ENCODE results near the gene KAT2B. TPM values are rescaled to one million over a fixed set of nuclear protein-coding genes. Genes with fewer than 3 reads are reported as not detected.

Gene KAT2B
- polyA plus RNA-seq, 1 of the 3 experiments (the other 2 are of a cell fraction) = 2.1 TPM

DNA sequence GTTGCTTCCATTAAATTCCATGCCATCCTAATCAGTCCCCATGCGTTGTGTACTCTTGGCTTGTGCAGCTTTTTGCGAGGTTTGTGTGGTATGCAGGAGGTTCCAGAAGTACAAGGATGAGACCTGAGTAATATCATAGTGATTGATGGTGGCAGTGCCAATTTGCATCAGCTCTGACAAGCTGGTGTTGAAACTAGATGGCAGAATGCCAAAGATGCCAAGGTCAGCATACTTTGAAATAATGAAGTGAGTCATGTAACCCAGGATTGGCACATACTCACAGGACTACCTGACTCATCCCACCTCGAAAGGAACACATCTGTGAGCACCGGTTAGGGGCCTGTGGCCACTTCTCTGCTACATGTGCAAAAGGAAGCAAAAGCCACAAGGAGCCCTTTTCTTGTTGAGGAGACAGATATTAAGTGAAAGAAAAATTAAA lies 14.3 kb downstream of the KAT2B start (continued):
- peak; percentile 94 for TF ChIP-seq RXRA (IDR thresholded peaks at IDR 0.05; ENCODE audit: borderline replicate concordance, low read depth)
- peak; percentile 94; the same call in 1 of the 2 replicates for TF ChIP-seq SIN3A (IDR thresholded peaks at IDR 0.05; ENCODE audit: borderline replicate concordance, low read depth, low read length)
- TF ChIP-seq MAX (IDR thresholded peaks at IDR 0.05; ENCODE audit: low read depth) = peak; percentile 58; the same call in 1 of the 2 replicates
- TF ChIP-seq, protein P1, sequence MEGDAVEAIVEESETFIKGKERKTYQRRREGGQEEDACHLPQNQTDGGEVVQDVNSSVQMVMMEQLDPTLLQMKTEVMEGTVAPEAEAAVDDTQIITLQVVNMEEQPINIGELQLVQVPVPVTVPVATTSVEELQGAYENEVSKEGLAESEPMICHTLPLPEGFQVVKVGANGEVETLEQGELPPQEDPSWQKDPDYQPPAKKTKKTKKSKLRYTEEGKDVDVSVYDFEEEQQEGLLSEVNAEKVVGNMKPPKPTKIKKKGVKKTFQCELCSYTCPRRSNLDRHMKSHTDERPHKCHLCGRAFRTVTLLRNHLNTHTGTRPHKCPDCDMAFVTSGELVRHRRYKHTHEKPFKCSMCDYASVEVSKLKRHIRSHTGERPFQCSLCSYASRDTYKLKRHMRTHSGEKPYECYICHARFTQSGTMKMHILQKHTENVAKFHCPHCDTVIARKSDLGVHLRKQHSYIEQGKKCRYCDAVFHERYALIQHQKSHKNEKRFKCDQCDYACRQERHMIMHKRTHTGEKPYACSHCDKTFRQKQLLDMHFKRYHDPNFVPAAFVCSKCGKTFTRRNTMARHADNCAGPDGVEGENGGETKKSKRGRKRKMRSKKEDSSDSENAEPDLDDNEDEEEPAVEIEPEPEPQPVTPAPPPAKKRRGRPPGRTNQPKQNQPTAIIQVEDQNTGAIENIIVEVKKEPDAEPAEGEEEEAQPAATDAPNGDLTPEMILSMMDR (IDR thresholded peaks at IDR 0.05) = no peak
- TF ChIP-seq, protein P2, sequence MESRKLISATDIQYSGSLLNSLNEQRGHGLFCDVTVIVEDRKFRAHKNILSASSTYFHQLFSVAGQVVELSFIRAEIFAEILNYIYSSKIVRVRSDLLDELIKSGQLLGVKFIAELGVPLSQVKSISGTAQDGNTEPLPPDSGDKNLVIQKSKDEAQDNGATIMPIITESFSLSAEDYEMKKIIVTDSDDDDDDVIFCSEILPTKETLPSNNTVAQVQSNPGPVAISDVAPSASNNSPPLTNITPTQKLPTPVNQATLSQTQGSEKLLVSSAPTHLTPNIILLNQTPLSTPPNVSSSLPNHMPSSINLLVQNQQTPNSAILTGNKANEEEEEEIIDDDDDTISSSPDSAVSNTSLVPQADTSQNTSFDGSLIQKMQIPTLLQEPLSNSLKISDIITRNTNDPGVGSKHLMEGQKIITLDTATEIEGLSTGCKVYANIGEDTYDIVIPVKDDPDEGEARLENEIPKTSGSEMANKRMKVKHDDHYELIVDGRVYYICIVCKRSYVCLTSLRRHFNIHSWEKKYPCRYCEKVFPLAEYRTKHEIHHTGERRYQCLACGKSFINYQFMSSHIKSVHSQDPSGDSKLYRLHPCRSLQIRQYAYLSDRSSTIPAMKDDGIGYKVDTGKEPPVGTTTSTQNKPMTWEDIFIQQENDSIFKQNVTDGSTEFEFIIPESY (IDR thresholded peaks at IDR 0.05; ENCODE audit: borderline replicate concordance, low read depth) = peak; percentile 90
- TF ChIP-seq, protein P3, sequence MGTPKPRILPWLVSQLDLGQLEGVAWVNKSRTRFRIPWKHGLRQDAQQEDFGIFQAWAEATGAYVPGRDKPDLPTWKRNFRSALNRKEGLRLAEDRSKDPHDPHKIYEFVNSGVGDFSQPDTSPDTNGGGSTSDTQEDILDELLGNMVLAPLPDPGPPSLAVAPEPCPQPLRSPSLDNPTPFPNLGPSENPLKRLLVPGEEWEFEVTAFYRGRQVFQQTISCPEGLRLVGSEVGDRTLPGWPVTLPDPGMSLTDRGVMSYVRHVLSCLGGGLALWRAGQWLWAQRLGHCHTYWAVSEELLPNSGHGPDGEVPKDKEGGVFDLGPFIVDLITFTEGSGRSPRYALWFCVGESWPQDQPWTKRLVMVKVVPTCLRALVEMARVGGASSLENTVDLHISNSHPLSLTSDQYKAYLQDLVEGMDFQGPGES (IDR thresholded peaks at IDR 0.05; ENCODE audit: low read depth, low read length) = no peak
- no peak for TF ChIP-seq GABPA (IDR thresholded peaks at IDR 0.05; ENCODE audit: low read depth)

- H3K4me2 ChIP-seq = peak overlapping the region; percentile 5; the same call in 1 of the 2 replicates
- H4K20me1 ChIP-seq (ENCODE audit: insufficient read depth) = peaks cover 15% of the 10 kb centered on the region; the same call in 1 of the 2 replicates
- no peak overlapping the region for H3K9ac ChIP-seq
- H3F3A ChIP-seq (replicated peaks; ENCODE audit: insufficient read depth) = peaks cover 12% of the 10 kb centered on the region
- no peaks in the 10 kb centered on the region for H3K27me3 ChIP-seq (ENCODE audit: insufficient read depth)
- H3K4me3 ChIP-seq (ENCODE audit: low read depth in 2 of 2, low read length in 1 of 2) = no peak overlapping the region
- H2AFZ ChIP-seq (ENCODE audit: low read depth) = no peak overlapping the region
- no peaks in the 10 kb centered on the region for H3K79me2 ChIP-seq (ENCODE audit: insufficient read depth)
- POLR2A ChIA-PET = no interaction called here
- peak; percentile 23 for DNase-seq
- H3K9me3 ChIP-seq = no peaks in the 10 kb centered on the region
- WGBS (ENCODE audit: low lambda C conversion rate) = 78% methylated on average over 10 of the region's 10 CpGs
- peak overlapping the region; percentile 26 to 65; a peak in 3 of 4 replicates for H3K27ac ChIP-seq (ENCODE audit: low read depth in 2 of 2, low read length in 1 of 2)
- no peaks in the 10 kb centered on the region for H3K36me3 ChIP-seq (replicated peaks in 1 of 2; ENCODE audit: control insufficient read depth in 1 of 2, insufficient read depth in 2 of 2, low read length in 1 of 2)
- no peaks in the 10 kb centered on the region for H3K9me2 ChIP-seq
- CTCF ChIA-PET = interaction anchor here (0.8 kb wide), 1 partner anchor 18 kb away, joined by 3 read pairs; no protein-coding TSS in a partner anchor
- TF ChIP-seq TEAD4 (IDR thresholded peaks at IDR 0.05; ENCODE audit: borderline replicate concordance, insufficient read depth) (no peak), RCOR1 (IDR thresholded peaks at IDR 0.05; ENCODE audit: low read length) (peak; percentile 96), POLR2AphosphoS5 (IDR thresholded peaks at IDR 0.05; ENCODE audit: low read depth, low read length) (no peak), EP300 (IDR thresholded peaks at IDR 0.05; ENCODE audit: borderline replicate concordance in 1 of 2, low read depth in 1 of 2, low read length in 1 of 2) (peak in 1 of 2 experiments; percentile 90; a peak in 2 of 4 replicates), GATA2 (CRISPR knock-in tag; IDR thresholded peaks at IDR 0.05) (peak; percentile 80), PBX3 (IDR thresholded peaks at IDR 0.05) (peak; percentile 19; the same call in 1 of the 2 replicates), CHD2 (IDR thresholded peaks at IDR 0.05; ENCODE audit: low read length, partially characterized antibody) (peak; percentile 66), TCF12 (IDR thresholded peaks at IDR 0.05) (no peak), RFX5 (IDR thresholded peaks at IDR 0.05; ENCODE audit: low read length) (no peak), FOXM1 (IDR thresholded peaks at IDR 0.05; ENCODE audit: low read depth) (no peak)
- TF ChIP-seq, protein P4, sequence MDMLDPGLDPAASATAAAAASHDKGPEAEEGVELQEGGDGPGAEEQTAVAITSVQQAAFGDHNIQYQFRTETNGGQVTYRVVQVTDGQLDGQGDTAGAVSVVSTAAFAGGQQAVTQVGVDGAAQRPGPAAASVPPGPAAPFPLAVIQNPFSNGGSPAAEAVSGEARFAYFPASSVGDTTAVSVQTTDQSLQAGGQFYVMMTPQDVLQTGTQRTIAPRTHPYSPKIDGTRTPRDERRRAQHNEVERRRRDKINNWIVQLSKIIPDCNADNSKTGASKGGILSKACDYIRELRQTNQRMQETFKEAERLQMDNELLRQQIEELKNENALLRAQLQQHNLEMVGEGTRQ (IDR thresholded peaks at IDR 0.05; ENCODE audit: borderline replicate concordance, low read depth, low read length) = no peak
- peaks cover 19 to 40% of the 10 kb centered on the region in 2 experiments; a peak in 3 of 4 replicates for H3K4me1 ChIP-seq (ENCODE audit: control insufficient read depth in 1 of 2, insufficient read depth in 2 of 2, low read depth in 1 of 2, low read length in 1 of 2)
These were observed 15.0 kb downstream of the KAT2B start for GRCh38 chr3:20055020-20055775.

All from SK-N-SH (cell line).